Renal pelvis (tissue), 4 donors: ENCODE measurements around the gene MYEOV. TPM values are rescaled to one million over a fixed set of nuclear protein-coding genes. Genes with fewer than 3 reads are reported as not detected.

Experiments
- DNase-seq: peaks from one replicate; pipeline ENCODE4 v3.0.0-alpha.2; 2013
- polyA plus RNA-seq, 3 donors: library from polyadenylated mRNA; unstranded; fragments of 120-200 nt; gene quantifications; one replicate each; pipeline ENCODE4 v1.2.1, GENCODE V29; 2013; ENCODE audit not compliant: insufficient read length in 3 of 3

Gene MYEOV
- polyA plus RNA-seq, 3 donors: 3.9 to 7.7 (median 5.0) TPM

- DNase-seq: no peak
These were observed 45.2 kb downstream of the MYEOV start for GRCh38 chr11:69339041-69339733.

- DNase-seq: no peak
These were observed 46.1 kb downstream of the MYEOV start for GRCh38 chr11:69339983-69340565.

- no peak for DNase-seq
These were observed 48.8 kb downstream of the MYEOV start for GRCh38 chr11:69342588-69343330.

- DNase-seq: no peak
These were observed 49.7 kb downstream of the MYEOV start for GRCh38 chr11:69343401-69344321.

GRCh38 chr11:69344570-69345145 lies 50.7 kb downstream of the MYEOV start:
- DNase-seq: no peak

Other genes starting within 250 kb of the MYEOV start
- gene TPCN2, start 245.2 kb upstream of the MYEOV start, polyA plus RNA-seq: 10 to 100 TPM; 14.7 to 23.0 (median 18.7) TPM
- 1 to 10 TPM in 1 of 3 donors, under 1 TPM in 2; 0.53 to 2.0 (median 0.86) TPM for gene SMIM38, start 138.2 kb upstream of the MYEOV start, polyA plus RNA-seq
- under 1 TPM in 1 of 3 donors, not detected in 2; 0.04 TPM for gene LINC01488, start 187.5 kb downstream of the MYEOV start, polyA plus RNA-seq